IPS-NIHi11 (cell line): Measurements from ENCODE around the gene IFT57.
A peak's percentile ranks its signal among the peaks of the same experiment; 100 is the strongest.

ENCODE experiments used
- DNase-seq: peaks from one replicate; pipeline ENCODE4 v3.0.0; 2012; ENCODE audit warnings: mixed read lengths, low spot score

IFT57 gene

GRCh38 chr3:108218811-108219210, 3.4 kb downstream of the IFT57 start:
- DNase-seq = no peak

- DNase-seq = no peak
Measured at GRCh38 chr3:108215871-108216270, 6.4 kb downstream of the IFT57 start.

GRCh38 chr3:108209579-108209978, 12.6 kb downstream of the IFT57 start:
- DNase-seq = no peak

GRCh38 chr3:108208831-108209230, 13.4 kb downstream of the IFT57 start:
- no peak for DNase-seq

- DNase-seq = peak; percentile 15
Measured at GRCh38 chr3:108202834-108203233, 19.4 kb downstream of the IFT57 start.

- DNase-seq = no peak
Measured at GRCh38 chr3:108202080-108202479, 20.1 kb downstream of the IFT57 start.

- DNase-seq = no peak
Measured at GRCh38 chr3:108201258-108201657, 21.0 kb downstream of the IFT57 start.

GRCh38 chr3:108200578-108200977, 21.6 kb downstream of the IFT57 start:
- no peak for DNase-seq

- DNase-seq = no peak
Measured at GRCh38 chr3:108200024-108200423, 22.2 kb downstream of the IFT57 start.

- DNase-seq = no peak
Measured at GRCh38 chr3:108191394-108191793, 30.8 kb downstream of the IFT57 start.

- DNase-seq = no peak
Measured at GRCh38 chr3:108190346-108190745, 31.9 kb downstream of the IFT57 start.

GRCh38 chr3:108189440-108189839, 32.8 kb downstream of the IFT57 start:
- no peak for DNase-seq

GRCh38 chr3:108185536-108185935, 36.7 kb downstream of the IFT57 start:
- no peak for DNase-seq

GRCh38 chr3:108184824-108185223, 37.4 kb downstream of the IFT57 start:
- DNase-seq = no peak

- no peak for DNase-seq
Measured at GRCh38 chr3:108183971-108184370, 38.3 kb downstream of the IFT57 start.

- DNase-seq = no peak
Measured at GRCh38 chr3:108183181-108183580, 39.0 kb downstream of the IFT57 start.

- DNase-seq = no peak
Measured at GRCh38 chr3:108182339-108182738, 39.9 kb downstream of the IFT57 start.

- no peak for DNase-seq
Measured at GRCh38 chr3:108181172-108181571, 41.1 kb downstream of the IFT57 start.

- DNase-seq = no peak
Measured at GRCh38 chr3:108180194-108180593, 42.0 kb downstream of the IFT57 start.

- DNase-seq = no peak
Measured at GRCh38 chr3:108178676-108179075, 43.5 kb downstream of the IFT57 start.

- no peak for DNase-seq
Measured at GRCh38 chr3:108177536-108177935, 44.7 kb downstream of the IFT57 start.

- no peak for DNase-seq
Measured at GRCh38 chr3:108175352-108175751, 46.9 kb downstream of the IFT57 start.

GRCh38 chr3:108171106-108171505, 51.1 kb downstream of the IFT57 start:
- DNase-seq = no peak

- DNase-seq = no peak
Measured at GRCh38 chr3:108164391-108164790, 57.8 kb downstream of the IFT57 start.

GRCh38 chr3:108159865-108160264, 62.4 kb downstream of the IFT57 start:
- DNase-seq = no peak
